ENCODE results near the gene NABP2.

Gene NABP2

DNA sequence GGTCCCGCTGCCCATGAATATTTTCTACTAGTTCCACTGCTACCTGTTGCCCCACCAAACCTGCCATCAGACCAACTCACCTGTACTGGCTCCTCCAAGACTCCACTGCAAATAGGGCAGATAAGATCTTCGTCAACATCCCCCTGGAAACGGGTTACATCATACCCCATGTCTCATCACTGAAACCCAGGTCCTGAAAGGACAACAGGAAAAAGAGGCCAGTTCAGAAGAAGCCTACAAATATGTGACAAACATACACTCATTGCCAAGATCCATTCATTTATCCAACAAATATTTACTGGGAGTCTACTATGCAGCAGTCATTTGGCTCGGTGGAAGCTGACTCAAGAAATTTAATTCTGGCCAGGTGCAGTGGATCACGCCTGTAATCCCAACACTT is 10.3 kb upstream of the NABP2 start:
- DNase-seq: no peak

DNA sequence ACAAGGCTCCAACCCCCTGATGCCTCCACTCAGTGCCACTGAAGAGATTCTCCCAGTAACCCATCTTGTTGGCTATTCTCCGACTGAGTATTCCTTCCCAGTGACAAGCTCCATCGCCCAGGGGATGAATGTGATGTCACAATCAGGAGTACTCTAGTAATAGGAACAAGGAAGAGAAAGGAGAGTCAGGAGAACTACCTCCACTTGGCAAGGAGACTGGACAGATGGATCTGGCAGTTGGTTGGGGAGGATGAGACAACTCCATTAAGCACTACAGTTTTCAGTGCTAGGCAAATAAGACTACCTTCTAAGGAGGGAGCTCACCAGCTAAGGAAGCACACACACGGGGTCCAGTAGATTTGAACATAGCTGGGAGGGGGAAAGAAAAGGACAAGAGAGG is 7.7 kb upstream of the NABP2 start:
- DNase-seq: no peak

DNA sequence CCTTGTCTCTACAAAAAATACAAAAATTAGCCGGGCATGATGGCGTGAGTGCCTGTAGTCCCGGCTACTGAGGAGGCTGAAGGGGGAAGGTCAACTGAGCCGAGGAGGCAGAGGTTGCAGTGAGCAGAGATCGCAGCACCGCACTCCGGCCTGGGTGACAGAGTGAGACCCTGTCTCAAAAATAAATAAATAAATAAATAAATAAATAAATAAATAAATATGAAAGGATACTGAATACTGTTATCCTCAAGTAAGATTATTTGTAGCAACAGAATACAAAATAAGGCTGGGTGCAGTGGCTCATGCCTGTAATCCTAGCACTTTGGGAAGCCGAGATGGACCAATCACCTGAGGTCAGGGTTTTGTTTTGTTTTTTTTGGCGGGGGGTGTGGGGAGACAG is 4.3 kb upstream of the NABP2 start:
- no peak for DNase-seq

DNA sequence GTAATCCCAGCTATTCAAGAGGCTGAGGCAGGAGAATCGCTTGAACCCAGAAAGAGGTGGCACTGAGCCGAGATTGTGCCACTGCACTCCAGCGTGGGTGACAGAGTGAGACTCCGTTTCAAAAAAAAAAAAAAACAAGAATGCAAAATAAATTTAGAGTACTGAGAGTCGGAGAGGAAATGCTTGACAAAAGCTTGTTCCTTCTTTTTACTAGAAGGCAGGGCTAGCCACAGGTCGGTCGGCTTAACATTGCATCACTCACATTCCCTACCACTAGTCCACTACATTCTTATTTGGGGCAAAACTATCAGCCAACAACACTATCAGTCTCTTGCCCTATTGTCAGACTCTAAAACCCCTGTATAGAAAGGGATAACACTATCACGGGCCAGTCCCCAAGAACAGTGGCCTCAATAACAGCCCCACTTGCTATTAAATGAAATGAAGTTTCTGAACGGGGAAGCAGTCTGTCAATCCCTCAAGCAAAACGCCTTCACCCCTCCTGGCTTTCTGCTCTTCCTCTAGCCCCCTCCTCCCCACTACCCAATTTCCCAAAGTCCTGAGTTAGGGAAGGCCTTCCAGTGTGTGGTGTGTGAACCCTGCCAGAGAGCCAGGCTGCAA is 3.4 kb upstream of the NABP2 start:
- peak; percentile 14 to 15 for DNase-seq

DNA sequence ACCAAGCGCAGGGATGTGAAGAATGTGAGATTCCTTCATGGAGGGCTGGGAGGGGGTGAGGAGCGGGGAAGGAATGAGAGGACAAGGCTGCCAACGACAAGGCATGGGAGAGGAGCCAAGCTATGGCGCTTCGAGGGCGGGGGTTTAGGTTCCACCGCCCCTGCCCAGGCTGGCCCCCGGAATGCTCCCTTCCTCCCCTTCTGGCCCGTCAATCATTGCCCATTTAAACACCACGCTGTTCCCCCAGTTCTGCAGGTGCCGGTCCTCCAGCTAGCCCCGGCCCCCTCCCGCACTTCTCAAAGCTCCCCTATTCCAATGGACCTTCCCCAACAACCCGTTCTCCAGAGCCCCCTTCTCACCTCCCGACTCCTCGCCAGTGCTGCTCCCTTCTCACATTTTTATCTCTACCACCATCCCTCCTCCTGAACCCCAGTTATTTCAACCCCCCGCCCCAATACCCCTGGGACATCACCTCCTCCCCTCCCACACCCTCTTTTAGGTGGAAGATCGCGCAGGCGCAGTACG is 2.8 kb upstream of the NABP2 start:
- no peak for DNase-seq

DNA sequence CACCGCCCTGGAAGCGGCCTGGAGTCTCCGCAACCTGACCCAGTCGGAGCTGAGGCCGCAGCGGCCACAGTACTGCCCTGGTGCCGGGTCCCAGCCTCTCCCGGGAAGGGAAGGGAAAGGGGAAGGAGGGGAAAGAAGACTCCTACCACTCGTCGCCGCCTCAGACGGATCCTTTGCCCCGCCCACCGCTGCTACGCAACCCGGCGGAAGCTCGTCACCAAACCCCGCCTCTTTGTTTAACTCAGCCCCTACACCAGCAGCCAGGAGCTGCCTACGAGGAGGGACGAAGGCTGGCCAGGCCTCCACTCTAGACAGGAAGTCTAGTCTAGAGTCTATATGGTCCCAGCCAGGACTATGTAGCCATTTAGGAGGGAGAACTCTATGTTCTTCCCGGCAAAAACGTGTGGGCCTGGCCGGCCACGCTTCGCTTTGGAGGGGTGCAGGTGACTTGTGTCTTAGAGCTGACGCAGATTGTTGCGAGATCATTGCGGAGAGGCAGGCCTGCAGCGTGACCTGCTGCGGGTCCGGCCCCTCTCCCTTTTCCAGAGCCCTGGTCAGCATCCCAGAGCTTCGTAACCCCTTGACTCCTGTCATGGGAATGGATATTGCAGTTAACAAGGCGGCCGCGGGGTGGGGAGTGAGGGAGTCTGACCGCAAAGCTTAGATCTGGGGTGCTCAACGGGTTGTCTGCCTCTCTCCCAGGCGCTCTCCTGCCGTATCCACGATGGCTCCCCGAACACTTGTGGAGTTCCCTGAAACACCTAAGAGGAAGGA is 2.2 kb upstream of the NABP2 start, which contains the start of gene RNF41:
RNF41 (minus strand) TSS at position 166 of the 774 bp plus-strand sequence. CDS start 7,875 bp downstream, outside the sequence.
- peak; percentile 93 to 94 for DNase-seq

DNA sequence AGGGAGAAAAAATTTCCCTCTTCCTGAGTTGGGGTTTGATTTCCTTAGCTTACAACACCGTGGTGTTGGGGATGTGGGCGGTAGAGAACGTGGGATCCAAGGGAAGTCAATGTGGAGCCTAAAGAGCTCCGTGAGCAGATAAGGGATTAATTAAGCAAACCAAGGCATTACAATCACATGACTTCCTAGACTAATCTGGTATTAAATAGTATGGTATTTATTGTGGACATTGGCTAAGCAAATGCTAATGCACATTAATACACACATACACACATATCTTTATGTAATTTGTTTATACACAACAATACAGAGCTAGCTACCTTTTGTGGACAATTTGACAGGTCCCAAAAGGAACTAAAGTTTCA is 1.6 kb upstream of the NABP2 start:
- DNase-seq: peak in 1 of 2 donors; percentile 14

DNA sequence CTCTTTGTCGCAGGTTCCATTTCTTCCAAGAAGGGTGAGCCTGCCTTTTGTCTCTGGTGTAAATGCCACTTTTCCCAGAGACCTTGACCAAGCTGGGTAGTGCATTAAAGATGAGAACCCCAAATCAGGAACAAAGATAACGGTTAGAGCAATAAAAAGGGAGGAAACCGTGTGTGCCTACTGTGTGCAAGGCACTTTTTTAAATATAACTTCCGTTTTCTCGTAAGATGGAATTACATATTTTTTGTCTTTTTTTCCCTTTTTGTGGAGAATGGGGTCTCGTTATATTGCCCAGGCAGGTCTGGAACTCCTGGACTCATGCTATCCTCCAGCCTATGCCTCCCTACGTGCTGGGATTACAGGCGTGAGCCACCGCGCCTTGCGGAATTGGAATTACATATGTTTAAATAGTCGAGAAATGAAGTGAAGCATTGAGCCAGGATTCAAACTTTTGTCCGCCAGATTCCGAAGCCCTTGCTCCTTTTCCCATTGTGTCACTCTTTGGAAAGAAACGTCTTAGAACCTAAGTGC is 506 bp upstream of the NABP2 start:
- no peak for DNase-seq

DNA sequence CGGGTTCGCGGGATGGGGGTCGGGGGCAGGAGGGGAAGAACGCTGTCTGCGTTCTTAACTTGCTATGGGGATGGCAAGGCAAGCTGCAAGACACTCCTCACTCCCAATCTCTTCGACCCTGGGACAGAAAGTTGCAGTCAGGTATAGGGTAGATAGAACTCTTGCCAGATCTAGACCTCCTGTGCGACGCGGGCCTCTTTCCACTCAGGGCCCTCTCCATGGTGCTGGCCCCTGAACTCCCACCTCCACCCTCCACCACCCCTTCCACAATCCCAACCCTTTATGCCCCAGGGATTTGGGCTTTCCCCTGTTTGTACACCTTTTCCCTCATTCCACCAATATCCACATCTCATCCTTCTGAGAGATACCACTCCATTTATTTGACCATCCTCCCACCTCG is 812 bp downstream of the NABP2 start:
- no peak for DNase-seq

DNA sequence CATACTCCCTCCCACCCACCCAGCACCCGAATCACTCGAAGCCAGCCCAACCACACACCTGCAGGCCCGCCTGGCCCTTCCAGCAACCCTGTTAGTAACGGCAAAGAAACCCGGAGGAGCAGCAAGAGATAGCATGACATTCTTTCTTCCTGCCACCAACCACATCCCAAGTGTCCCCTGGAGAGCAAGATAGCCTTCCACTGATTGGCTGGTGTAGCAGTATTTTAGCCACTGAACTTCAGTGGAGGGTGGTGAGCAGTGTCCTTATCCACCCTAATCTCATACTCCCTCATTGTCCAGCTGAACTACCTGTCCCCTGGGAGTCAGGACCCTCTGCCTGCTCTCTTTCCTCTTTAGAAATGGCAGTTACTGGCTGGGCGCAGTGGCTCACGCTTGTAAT is 4.9 kb downstream of the NABP2 start:
- DNase-seq: no peak

DNA sequence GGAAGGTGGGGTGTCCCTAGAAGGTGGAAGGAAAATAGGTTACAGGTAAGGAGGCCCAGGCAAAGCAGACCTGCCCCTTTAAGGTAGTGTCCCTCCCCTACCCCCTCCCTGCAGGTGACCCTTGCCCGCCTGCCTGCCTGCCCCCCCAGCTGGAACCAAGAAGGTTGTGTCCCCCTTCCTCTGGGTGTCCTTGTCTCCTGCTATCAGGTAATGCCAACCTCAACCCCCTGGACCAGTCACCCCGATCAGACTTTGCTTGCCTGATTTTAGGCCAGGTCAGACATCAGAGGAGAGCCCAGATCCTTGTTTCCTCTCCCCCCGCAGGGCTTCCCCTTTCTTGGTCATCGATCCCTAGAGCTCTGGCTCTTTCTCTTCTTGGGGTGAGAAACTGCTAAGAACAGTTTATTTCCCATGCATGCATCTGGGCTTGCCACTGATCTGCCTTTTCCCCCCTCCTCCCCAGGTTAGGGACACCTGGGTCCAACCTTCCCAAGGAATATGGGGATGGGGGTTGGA is 5.8 kb downstream of the NABP2 start, which contains the start of gene SLC39A5:
SLC39A5 (plus strand) TSS at position 136 of the 516 bp plus-strand sequence. CDS start 1,224 bp downstream, outside the sequence.
- no peak for DNase-seq

DNA sequence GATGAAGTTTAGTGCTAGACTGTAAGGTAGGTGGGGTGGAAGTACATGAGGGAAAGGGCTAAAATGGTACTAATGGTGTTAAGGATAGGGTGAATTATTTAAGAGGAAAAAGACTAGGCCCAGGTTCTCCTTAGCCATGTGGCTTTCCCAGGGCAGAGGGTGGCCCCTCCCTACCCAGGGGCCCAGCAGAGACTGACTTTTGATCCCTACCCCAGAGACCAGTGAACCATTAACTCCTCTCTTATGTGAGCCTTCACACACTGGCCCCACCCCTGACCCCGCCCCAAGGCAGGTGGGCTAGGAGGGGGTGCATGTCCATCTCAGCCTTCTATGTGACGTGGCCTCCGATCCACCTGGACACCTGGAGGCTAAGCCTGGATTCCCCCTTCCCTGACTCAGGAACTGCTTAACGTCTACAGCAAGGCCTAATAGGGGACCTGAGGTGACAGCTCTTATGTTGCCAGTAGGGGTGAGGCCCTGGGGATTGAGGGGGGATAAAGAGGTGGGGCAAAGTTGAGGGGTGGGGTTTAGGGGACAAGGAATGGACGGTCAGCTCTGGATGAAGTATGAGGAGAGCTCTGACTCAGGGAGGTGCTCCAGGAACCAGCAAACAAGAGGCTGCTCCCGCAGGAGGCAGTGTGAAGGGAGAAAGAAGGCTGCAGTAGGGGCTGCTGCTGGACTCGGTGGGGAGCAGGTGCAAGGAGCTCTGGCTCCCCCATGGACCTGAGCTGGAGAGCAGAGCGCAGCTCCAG is 6.5 kb downstream of the NABP2 start:
- DNase-seq: no peak

DNA sequence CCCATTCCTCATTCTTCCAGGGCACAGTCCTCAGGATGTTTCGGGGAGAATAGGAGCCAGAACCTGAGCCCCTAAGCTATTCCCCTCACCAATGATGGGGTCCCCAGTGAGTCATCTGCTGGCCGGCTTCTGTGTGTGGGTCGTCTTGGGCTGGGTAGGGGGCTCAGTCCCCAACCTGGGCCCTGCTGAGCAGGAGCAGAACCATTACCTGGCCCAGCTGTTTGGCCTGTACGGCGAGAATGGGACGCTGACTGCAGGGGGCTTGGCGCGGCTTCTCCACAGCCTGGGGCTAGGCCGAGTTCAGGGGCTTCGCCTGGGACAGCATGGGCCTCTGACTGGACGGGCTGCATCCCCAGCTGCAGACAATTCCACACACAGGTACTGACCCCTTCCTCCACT is 7.0 kb downstream of the NABP2 start:
- no peak for DNase-seq

DNA sequence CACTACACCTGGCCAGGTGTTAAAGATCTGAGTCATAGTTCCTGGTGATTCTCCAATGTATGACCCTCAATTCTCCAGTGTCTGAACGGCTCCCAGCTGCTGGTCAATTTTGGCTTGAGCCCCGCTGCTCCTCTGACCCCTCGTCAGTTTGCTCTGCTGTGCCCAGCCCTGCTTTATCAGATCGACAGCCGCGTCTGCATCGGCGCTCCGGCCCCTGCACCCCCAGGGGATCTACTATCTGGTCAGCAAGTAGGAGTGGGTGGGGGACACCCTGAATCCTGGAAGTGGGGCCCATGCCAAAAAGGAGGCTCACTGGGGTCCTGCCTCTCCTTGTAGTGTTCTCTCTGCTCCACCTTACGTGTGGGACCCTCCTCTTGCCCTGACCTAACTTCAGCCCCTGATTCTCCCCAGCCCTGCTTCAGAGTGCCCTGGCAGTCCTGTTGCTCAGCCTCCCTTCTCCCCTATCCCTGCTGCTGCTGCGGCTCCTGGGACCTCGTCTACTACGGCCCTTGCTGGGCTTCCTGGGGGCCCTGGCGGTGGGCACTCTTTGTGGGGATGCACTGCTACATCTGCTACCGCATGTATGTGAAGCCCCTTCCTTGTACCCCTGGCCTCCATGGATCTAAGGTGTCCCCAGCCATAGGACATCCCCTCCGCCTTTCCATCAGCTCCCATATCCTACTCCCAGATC is 10.7 kb downstream of the NABP2 start:
- no peak for DNase-seq

DNA sequence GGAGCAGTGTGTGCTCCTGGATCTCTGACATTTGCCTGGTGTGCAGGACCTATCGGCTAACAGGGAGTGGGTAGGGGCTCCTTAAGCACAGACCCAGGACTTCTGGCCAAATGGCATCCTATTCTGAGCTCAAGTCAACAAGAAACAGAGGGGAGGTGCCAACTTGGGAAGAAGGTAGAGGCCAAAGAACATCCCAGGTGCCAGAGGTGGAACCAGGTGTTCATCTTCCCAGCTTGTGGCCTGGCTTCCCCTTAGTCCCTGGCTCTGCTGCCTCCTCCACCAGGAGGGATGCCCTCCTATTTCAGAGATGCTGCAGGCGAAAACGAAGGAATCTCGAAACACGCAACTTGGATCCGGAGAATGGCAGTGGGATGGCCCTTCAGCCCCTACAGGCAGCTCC is 11.9 kb downstream of the NABP2 start:
- no peak for DNase-seq

DNA sequence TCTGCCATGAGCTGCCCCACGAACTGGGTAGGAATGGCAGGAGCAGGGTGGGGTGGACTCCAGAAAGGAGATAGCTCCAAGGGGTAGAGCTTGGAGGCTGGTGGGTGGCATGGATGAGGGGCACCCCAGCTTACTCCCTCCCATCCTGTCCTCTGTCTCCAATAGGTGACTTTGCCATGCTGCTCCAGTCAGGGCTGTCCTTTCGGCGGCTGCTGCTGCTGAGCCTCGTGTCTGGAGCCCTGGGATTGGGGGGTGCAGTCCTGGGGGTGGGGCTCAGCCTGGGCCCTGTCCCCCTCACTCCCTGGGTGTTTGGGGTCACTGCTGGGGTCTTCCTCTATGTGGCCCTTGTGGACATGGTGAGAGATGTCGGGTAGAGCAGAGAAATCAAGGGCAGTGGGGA is 12.8 kb downstream of the NABP2 start:
- no peak for DNase-seq

DNA sequence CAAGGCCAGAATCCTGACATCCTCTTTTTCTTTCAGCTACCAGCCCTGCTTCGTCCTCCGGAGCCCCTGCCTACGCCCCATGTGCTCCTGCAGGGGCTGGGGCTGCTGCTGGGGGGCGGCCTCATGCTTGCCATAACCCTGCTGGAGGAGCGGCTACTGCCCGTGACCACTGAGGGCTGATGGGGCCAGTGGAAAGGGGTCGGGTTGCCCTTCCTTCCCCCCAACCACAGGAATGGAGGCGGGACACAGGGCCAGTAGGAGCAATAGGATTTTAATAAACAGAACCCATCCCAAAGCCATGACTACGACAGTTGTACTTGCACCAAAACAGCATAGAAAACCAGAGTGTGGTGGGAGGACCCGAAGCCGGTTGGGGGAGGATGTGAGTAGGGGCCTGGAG is 13.4 kb downstream of the NABP2 start:
- DNase-seq: no peak

DNA sequence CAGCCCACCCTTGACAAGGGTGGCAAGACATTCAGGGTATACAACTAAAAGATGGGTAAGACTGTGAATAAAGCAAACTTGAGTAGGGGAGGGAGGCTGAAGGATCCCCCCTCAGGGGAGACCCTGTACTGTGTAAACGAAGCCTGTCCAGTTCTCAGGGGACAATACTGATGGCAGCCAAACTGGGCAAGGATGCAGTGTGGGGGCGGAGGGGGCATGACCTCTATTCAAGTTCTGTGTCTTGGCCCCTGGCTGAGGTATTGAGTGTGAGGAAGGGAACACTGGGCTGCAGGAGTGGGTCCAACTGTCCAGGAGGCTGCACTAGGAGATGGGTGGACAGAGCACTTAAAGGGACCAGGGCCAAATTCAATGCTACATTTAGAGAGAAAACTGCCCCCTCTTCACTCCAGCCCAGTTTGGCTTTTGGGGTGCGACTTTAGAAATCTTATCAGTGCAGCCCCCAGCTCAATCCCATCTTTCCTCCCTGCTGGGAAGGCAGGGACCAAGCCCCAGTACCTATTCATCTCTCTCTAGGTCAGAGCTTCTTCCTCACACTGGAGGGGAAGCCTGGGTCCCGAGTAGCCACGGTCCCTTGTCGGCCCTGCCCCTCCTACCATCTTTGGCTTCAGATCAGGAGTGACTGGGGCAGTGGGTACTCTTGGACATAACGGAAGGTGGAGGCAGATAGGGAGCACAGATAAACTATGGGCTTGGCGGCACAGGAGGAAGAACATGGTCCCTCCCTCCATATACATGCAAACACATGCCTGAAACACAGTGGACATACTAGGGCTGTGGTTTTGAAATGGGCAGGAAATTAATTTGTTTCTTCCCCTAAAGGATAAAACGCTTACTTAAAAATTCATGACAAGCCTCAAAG is 17.5 kb downstream of the NABP2 start:
- no peak for DNase-seq

DNA sequence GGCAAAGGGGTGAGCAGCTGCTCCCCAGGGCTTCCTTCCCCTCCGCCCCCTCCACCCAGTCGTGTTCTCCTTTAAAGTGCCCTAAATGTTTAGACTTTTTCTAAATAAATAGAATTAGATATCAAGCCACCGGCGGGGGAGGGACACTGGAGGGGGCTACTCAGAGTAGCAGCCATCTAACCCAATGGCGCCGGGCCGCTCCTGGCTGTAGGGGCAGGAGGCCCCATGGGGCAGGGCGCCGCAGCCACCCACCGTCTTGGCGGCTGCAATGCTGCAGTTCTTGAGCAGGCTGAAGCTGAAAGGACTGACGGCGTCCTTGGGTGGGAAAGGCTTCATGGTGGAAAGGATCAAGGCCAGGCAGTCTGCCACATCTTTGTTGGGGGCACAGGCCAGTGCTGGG is 18.8 kb downstream of the NABP2 start:
- DNase-seq: no peak

DNA sequence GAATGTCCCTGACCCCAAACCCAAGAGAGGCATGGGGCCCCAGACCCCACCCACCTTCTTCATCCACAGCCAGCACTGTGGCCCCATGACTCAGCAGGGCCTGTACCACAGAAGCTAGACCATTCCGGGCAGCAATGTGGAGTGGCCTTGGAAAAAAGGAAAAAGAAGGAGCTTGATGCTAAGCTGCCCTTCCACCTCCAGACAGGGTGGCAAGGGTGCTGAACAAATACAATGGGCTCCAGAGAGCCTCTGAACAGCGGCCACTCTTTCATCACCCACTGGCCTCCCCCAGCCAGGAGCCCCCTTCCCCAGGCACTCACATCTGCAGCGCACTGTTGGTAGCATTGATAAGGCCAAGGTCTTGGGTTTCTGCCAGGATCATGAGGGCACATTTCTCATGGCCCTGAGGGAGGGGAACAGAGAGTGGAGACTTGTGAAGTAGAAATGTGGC is 19.6 kb downstream of the NABP2 start:
- no peak for DNase-seq

DNA sequence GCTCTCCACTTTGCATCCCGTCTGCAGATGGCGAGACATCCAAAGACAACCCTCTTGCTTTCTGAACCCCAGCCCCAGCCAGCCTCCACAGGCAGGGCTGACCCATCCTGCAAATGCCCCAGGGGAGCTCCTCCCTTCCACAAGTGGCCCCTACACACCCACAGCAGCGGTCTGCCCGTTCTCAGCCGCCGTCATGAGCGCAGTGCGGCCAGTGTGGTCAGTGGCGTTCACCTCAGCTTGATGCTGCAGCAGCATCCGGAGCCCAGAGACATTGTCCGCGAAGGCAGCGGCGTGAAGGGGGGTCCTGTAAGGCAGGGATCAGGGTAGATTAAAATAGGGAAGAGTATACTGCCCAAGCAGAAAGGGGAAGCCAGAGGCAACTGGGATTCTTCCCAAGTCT is 20.4 kb downstream of the NABP2 start:
- DNase-seq: no peak
